Lung (tissue), 12 donors: Measurements from ENCODE around the gene PALLD. TPM values are rescaled to one million over a fixed set of nuclear protein-coding genes. Genes with fewer than 3 reads are reported as not detected.

ENCODE experiments used
- ATAC-seq: fragments of 200-7000 bp; cut with Tn5 transposase; one replicate; pipeline ENCODE4 v1.9.1; 2020; ENCODE audit warnings: moderate number of reproducible peaks; ENCODE audit not compliant: insufficient read depth, low FRiP score
- DNase-seq, 3 donors: peaks; one replicate each; pipeline ENCODE4 v3.0.0-alpha.2; 2013 to 2017
- H3K27ac ChIP-seq, 2 donors: one replicate each; pipeline ENCODE4 v1.5.1; 2013; ENCODE audit warnings: mild to moderate bottlenecking in 2 of 2, moderate library complexity in 2 of 2, control low read depth in 1 of 2, inconsistent platforms in 1 of 2, low read depth in 1 of 2, low read length in 1 of 2
- H3K27me3 ChIP-seq, 3 donors: one replicate each; pipeline ENCODE4 v1.5.1; 2013; ENCODE audit warnings: low read length in 2 of 3; ENCODE audit not compliant: control insufficient read depth in 3 of 3, insufficient read depth in 3 of 3
- H3K36me3 ChIP-seq, 4 donors: one replicate each; pipeline ENCODE4 v1.5.1; 2013; ENCODE audit warnings: low read length in 4 of 4, mild to moderate bottlenecking in 1 of 4, moderate library complexity in 1 of 4; ENCODE audit not compliant: control insufficient read depth in 4 of 4, insufficient read depth in 4 of 4
- H3K4me1 ChIP-seq, 5 donors: one replicate each; pipeline ENCODE4 v1.5.1; 2013; ENCODE audit warnings: low read length in 5 of 5, mild to moderate bottlenecking in 2 of 5, moderate library complexity in 1 of 5; ENCODE audit not compliant: control insufficient read depth in 5 of 5, insufficient read depth in 5 of 5
- H3K4me3 ChIP-seq: one replicate; pipeline ENCODE4 v1.5.1; 2013; ENCODE audit warnings: mild to moderate bottlenecking, control low read depth, moderate library complexity
- H3K9ac ChIP-seq, 2 donors: one replicate each; pipeline ENCODE4 v1.5.1; 2013; ENCODE audit warnings: low read length in 2 of 2, control low read depth in 1 of 2; ENCODE audit not compliant: insufficient read depth in 1 of 2
- H3K9me3 ChIP-seq, 4 donors: one replicate each; pipeline ENCODE4 v1.5.1; 2013; ENCODE audit warnings: low read length in 3 of 4, mild to moderate bottlenecking in 1 of 4, moderate library complexity in 1 of 4; ENCODE audit not compliant: control insufficient read depth in 4 of 4, insufficient read depth in 3 of 4
- WGBS, 2 donors: extraction: QIAGEN DNeasy Blood & Tissue Kit; methylation state at CpG; one replicate each; pipeline ENCODE4 v1.1.7; 2013; 5-methylcytosine and 5-hydroxymethylcytosine counted together
- polyA plus RNA-seq, 2 donors: library from polyadenylated mRNA; stranded (reverse); fragments of 200-250 nt; gene quantifications; one replicate each; pipeline ENCODE4 v1.2.1, GENCODE V29; 2013
- total RNA-seq, 2 donors: library from RNA; depleted of rRNA in 1 of 2; stranded (reverse); fragments of >200 nt in 1 of 2; gene quantifications; one replicate each; pipeline ENCODE4 v1.2.1, GENCODE V29; 2014 to 2021
- TF ChIP-seq, protein P1 (sequence below): IDR thresholded peaks from 2 replicates; pipeline ENCODE4 v1.5.1; 2012; ENCODE audit warnings: mild to moderate bottlenecking; ENCODE audit errors: control extremely low read depth, extremely low read depth
- donor health status: control.
- donor health status: control.
- donor health status: Bipolar disorder and iron deficiency.
- donor health status: healthy.
- donor health status: DM: yes; HTN: yes; CAD: no.

PALLD gene
- total and polyA plus RNA-seq, 4 donors = 20.7 to 139 (median 63.0) TPM

DNA sequence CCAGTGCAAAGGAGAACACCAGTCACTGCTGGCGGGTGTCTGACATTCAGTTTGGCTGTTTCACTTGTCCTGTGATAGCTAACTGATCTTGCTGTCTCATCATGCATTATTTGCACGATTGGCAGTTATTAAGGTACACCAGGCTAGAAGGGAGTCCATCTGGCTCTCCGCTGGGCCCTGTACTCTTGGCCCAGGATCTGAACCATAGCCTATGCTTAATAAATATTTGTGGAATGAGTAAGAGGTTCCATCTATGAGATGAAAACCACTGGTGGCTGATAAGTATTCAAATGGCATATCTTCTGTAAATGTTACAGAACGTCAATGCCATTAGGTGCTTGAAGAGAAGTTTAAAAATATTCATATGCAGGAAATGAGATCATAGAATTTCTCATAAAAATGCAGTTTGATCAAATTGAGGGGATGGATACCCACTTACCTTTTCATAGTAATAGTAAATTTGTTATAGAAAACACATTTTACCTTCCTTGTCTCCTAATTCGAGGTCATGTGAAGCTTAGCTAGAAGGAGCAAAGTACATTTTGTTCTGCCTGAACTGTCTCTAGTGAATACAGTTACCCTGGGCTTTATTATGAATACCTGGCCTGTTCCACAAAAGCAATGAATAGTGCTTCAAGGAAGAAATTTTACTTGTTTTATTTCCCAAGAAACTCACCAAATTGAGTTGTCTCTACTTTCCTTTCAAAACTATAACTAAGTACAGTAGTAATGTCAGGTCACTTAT, 299.7 kb downstream of the PALLD start:
- Histone ChIP-seq H3K36me3 (no peaks in the 10 kb centered on the region), H3K9ac (no peak overlapping the region), H3K27ac (peak overlapping the region in 1 of 2 donors; percentile 84), H3K27me3 (no peaks in the 10 kb centered on the region), H3K4me1 (peaks cover 0 to 10% (median 0%) of the 10 kb centered on the region in 5 donors), H3K9me3 (no peaks in the 10 kb centered on the region), H3K4me3 (no peak overlapping the region)
- ATAC-seq = no peak
- no peak for DNase-seq
- WGBS, 2 donors = 75 to 84% methylated on average over 5 of the region's 5 CpGs
- TF ChIP-seq, protein P1, sequence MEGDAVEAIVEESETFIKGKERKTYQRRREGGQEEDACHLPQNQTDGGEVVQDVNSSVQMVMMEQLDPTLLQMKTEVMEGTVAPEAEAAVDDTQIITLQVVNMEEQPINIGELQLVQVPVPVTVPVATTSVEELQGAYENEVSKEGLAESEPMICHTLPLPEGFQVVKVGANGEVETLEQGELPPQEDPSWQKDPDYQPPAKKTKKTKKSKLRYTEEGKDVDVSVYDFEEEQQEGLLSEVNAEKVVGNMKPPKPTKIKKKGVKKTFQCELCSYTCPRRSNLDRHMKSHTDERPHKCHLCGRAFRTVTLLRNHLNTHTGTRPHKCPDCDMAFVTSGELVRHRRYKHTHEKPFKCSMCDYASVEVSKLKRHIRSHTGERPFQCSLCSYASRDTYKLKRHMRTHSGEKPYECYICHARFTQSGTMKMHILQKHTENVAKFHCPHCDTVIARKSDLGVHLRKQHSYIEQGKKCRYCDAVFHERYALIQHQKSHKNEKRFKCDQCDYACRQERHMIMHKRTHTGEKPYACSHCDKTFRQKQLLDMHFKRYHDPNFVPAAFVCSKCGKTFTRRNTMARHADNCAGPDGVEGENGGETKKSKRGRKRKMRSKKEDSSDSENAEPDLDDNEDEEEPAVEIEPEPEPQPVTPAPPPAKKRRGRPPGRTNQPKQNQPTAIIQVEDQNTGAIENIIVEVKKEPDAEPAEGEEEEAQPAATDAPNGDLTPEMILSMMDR = no peak

DNA sequence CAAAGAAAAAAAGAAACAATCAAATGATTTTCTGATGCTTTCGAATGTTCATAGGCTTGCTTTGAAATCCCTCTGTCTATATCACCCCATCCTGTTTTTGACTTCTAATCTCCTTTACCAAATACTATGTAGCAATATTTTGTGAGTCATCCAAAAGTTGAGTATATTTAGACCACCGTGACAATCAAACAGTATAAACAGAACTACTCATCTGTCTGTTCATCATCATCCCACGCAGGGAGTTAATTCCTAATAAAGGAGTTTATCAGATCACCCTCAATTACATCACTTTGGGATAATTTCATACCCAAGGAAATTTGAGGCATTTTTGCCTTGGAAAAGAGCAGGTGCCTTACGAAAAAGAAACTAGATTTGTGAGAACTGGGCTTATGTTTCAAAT, 300.3 kb downstream of the PALLD start:
- H3K27ac ChIP-seq = peak overlapping the region in 1 of 2 donors; percentile 84
- no peaks in the 10 kb centered on the region for H3K36me3 ChIP-seq
- H3K9me3 ChIP-seq = no peaks in the 10 kb centered on the region
- no peaks in the 10 kb centered on the region for H3K27me3 ChIP-seq
- DNase-seq (peak in 1 of 3 donors; percentile 22), ATAC-seq (no peak)
- H3K4me1 ChIP-seq = peaks cover 0 to 10% (median 0%) of the 10 kb centered on the region in 5 donors
- WGBS, 2 donors = 29 to 40% methylated on average over 4 of the region's 4 CpGs
- no peak overlapping the region for H3K9ac ChIP-seq
- no peak overlapping the region for H3K4me3 ChIP-seq
- TF ChIP-seq, protein P1 = no peak

DNA sequence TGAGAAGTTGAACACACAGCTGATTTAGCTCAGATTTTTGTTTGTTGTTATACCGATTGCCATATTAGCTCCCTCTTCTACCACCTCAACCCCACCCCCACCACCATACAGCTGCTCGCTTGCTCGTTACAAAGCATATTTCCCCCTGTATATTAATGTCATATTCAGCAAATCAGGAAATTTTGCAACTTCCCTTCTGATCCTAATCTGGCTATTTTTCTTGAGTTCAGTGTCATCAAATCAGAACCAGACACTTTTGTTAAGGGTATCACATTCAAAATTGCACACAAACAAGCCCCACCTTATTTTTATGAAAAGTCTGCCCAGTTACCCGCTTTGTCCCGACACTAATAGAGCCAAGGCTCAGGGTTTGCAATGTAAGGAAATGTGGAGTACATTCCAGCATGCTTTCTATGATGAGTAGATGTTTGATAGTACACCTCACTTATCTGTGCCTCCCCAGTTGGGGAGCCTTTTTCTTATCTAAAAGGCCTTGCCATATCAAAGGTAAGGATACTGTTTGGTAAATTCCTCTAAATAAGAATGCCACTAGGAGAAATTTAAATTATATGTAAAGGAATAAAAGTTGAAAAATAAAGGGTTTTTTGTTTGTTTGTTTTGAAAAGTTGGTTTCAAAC, 301.0 kb downstream of the PALLD start:
- peaks cover 0 to 10% (median 0%) of the 10 kb centered on the region in 5 donors for H3K4me1 ChIP-seq
- ATAC-seq = no peak
- WGBS, 2 donors = 31 to 47% methylated on average over 5 of the region's 5 CpGs
- no peaks in the 10 kb centered on the region for H3K27me3 ChIP-seq
- H3K27ac ChIP-seq = peak overlapping the region in 1 of 2 donors; percentile 84
- TF ChIP-seq, protein P1 = no peak
- no peak for DNase-seq
- H3K36me3 ChIP-seq = no peaks in the 10 kb centered on the region
- no peak overlapping the region for H3K9ac ChIP-seq
- no peaks in the 10 kb centered on the region for H3K9me3 ChIP-seq
- no peak overlapping the region for H3K4me3 ChIP-seq
